ENCODE data around the gene CCL1.
A peak's percentile ranks its signal among the peaks of the same experiment; 100 is the strongest.

CCL1 gene

DNA sequence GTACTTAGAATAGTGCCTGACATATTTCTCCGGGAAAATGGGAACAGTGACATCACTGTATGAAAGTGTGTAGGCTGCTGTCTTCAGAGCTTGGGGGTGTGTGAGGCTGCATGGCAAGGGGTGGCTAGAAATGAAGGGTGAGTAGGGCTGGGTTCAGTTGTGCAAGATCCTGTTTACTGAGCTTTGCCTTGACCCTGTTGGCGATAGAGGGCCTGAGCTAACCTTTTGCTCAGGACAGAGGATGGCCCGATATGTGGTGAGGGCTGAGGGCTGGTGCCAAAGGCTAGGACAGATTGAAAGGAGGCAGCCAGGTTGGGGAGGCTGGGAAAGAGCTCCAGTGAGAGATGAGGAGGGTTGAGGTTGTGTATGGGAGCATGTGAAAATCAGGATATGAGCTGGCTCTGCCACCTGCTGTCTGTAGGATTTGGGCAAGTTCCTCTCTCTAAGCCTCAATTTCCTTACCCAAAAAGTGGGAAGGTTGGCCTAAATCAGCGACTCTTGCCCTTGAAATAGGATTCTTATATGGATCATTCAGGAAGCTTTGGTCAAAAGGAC, 6.0 kb upstream of the CCL1 start:
- no peaks in the 10 kb centered on the region for H3K27me3 ChIP-seq (ENCODE audit: insufficient read depth, low read length)
- WGBS (ENCODE audit: extremely low coverage, insufficient coverage, insufficient read length), result no CpG with 5 or more reads among the region's 4 CpGs
- no peak overlapping the region for H4K12ac ChIP-seq (ENCODE audit: low read depth, low read length)
- no peak overlapping the region for H2BK5ac ChIP-seq (ENCODE audit: low read depth, low read length, poor library complexity)
- H3K36me3 ChIP-seq (ENCODE audit: control insufficient read depth in 1 of 2, insufficient read depth in 2 of 2, low read length in 2 of 2), result no peaks in the 10 kb centered on the region
- no peaks in the 10 kb centered on the region for H3K9me3 ChIP-seq (ENCODE audit: insufficient read depth, low read depth, low read length)
- no peaks in the 10 kb centered on the region for H3K79me2 ChIP-seq (ENCODE audit: control insufficient read depth, insufficient read depth, low read length, poor library complexity)
- no peak overlapping the region for H3K27ac ChIP-seq (ENCODE audit: low read depth, low read length)
- no peak overlapping the region for H3K14ac ChIP-seq (ENCODE audit: low read length)
- no peak overlapping the region for H2AFZ ChIP-seq (ENCODE audit: insufficient read depth, low read length, poor library complexity)
- no peak for DNase-seq
- peaks cover 0 to 14% of the 10 kb centered on the region in 2 experiments for H3K4me1 ChIP-seq (ENCODE audit: control insufficient read depth in 1 of 2, insufficient read depth in 2 of 2, low read length in 2 of 2)
- H4K91ac ChIP-seq (ENCODE audit: low read depth, low read length), result no peak overlapping the region
- no peak overlapping the region for H2BK120ac ChIP-seq (ENCODE audit: insufficient read depth, low read length, poor library complexity)
- H3K4me2 ChIP-seq (ENCODE audit: low read length), result no peak overlapping the region
- H3K9ac ChIP-seq (ENCODE audit: low read length), result no peak overlapping the region
- no peak overlapping the region for H3K4ac ChIP-seq (ENCODE audit: low read depth, low read length)
- no peak overlapping the region for H2BK12ac ChIP-seq (ENCODE audit: low read length)
- no peak overlapping the region for H4K8ac ChIP-seq (ENCODE audit: low read depth, low read length)
- H3K79me1 ChIP-seq (ENCODE audit: low read length), result no peaks in the 10 kb centered on the region
- no peak overlapping the region for H3K4me3 ChIP-seq (ENCODE audit: low read depth, low read length)
- H3K18ac ChIP-seq (ENCODE audit: low read length), result no peak overlapping the region
- no peak overlapping the region for H2AK5ac ChIP-seq (ENCODE audit: low read length)
- no peak overlapping the region for H3K23ac ChIP-seq (ENCODE audit: low read length)

DNA sequence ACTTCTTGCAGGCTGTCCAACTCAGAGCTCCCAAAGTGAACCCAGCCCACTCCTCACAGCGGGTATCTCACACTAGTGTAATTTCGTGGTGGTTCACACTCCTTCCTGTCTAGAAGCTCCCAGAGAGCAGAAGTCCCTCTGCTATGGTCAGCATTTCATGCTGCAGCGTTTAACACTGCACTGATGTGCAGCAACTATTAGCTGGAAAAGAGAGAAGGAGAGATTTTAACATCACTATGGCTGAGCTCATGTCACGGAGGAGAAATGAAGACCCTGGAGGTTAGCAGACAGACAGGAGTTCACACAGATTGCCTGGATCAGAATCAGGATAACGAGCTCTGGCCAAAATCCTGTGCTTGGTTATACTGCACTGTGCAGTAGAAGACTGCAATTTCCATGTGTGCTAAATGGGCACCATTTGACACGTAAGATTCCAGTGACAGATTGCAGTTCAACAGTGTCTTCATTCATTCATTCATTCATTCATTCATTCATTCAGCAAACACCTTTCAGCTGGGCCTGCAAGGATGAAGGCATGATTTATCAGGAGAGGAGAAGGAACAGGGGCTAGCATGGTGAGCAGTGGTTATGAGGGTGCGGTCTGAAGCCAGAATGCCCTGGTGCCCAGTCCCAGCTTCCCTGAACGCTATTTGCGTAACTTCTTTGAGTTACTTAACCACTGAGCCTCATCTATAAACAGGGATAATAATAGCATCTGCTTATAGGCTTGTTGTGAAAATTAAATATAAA, 5.3 kb upstream of the CCL1 start:
- H2AK5ac ChIP-seq (ENCODE audit: low read length), result no peak overlapping the region

DNA sequence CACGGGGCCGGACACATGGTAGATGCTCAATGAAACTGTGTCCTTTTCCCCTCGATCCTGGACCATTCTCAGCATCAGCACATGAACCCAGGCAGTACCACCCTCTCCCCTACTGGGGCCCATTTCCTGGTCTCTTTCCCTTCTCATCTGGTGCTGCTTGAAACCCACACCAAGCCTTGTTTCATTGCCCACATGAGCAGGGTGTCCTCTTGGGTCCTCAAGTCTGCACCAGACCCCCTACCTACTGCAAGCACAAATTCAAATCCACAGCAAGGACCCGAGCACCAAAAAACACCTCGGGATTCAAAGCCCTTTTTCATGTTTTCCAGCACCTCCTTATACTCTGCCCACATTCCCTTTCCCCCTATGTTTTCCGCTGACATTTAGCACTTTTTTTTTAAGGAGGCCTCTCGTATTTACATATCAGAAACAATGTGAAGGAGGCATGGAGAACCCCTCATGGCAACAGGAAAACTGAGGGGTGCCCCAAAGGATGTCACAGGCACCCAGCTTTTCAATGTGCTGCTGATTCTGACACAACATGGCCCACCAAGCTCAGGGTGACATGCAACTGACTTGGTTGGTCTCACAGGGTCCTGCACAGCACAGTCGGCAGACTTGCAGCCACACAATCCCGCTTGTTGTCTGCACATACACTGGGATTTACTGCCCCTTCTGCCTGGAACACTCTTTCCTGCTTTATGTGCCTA, 4.6 kb upstream of the CCL1 start:
- Histone ChIP-seq H4K91ac (ENCODE audit: low read depth, low read length) (no peak overlapping the region), H3K79me2 (ENCODE audit: control insufficient read depth, insufficient read depth, low read length, poor library complexity) (no peaks in the 10 kb centered on the region), H2BK120ac (ENCODE audit: insufficient read depth, low read length, poor library complexity) (no peak overlapping the region), H3K36me3 (ENCODE audit: control insufficient read depth in 1 of 2, insufficient read depth in 2 of 2, low read length in 2 of 2) (no peaks in the 10 kb centered on the region), H2BK12ac (ENCODE audit: low read length) (no peak overlapping the region), H3K14ac (ENCODE audit: low read length) (no peak overlapping the region), H4K12ac (ENCODE audit: low read depth, low read length) (no peak overlapping the region), H3K9ac (ENCODE audit: low read length) (no peak overlapping the region), H3K27ac (ENCODE audit: low read depth, low read length) (no peak overlapping the region), H2AK5ac (ENCODE audit: low read length) (no peak overlapping the region), H3K9me3 (ENCODE audit: insufficient read depth, low read depth, low read length) (no peaks in the 10 kb centered on the region), H3K27me3 (ENCODE audit: insufficient read depth, low read length) (no peaks in the 10 kb centered on the region), H3K23ac (ENCODE audit: low read length) (no peak overlapping the region), H3K4me1 (ENCODE audit: control insufficient read depth in 1 of 2, insufficient read depth in 2 of 2, low read length in 2 of 2) (peaks cover 0 to 14% of the 10 kb centered on the region in 2 experiments), H3K18ac (ENCODE audit: low read length) (no peak overlapping the region), H3K4me2 (ENCODE audit: low read length) (no peak overlapping the region), H2BK5ac (ENCODE audit: low read depth, low read length, poor library complexity) (no peak overlapping the region), H3K4me3 (ENCODE audit: low read depth, low read length) (peak overlapping the region; percentile 6), H3K79me1 (ENCODE audit: low read length) (no peaks in the 10 kb centered on the region), H2AFZ (ENCODE audit: insufficient read depth, low read length, poor library complexity) (no peak overlapping the region), H3K4ac (ENCODE audit: low read depth, low read length) (no peak overlapping the region), H4K8ac (ENCODE audit: low read depth, low read length) (no peak overlapping the region)
- WGBS (ENCODE audit: extremely low coverage, insufficient coverage, insufficient read length), result no CpG with 5 or more reads among the region's 9 CpGs
- DNase-seq, result no peak

More for the DNA sequence above, 5.3 kb upstream of the CCL1 start:
- Histone ChIP-seq H3K36me3 (ENCODE audit: control insufficient read depth in 1 of 2, insufficient read depth in 2 of 2, low read length in 2 of 2) (no peaks in the 10 kb centered on the region), H3K14ac (ENCODE audit: low read length) (no peak overlapping the region), H4K91ac (ENCODE audit: low read depth, low read length) (no peak overlapping the region), H3K79me2 (ENCODE audit: control insufficient read depth, insufficient read depth, low read length, poor library complexity) (no peaks in the 10 kb centered on the region), H3K4me1 (ENCODE audit: control insufficient read depth in 1 of 2, insufficient read depth in 2 of 2, low read length in 2 of 2) (peaks cover 0 to 14% of the 10 kb centered on the region in 2 experiments), H3K79me1 (ENCODE audit: low read length) (no peaks in the 10 kb centered on the region), H4K12ac (ENCODE audit: low read depth, low read length) (no peak overlapping the region), H3K9ac (ENCODE audit: low read length) (no peak overlapping the region), H3K27ac (ENCODE audit: low read depth, low read length) (no peak overlapping the region), H2AFZ (ENCODE audit: insufficient read depth, low read length, poor library complexity) (no peak overlapping the region), H4K8ac (ENCODE audit: low read depth, low read length) (no peak overlapping the region), H3K4ac (ENCODE audit: low read depth, low read length) (no peak overlapping the region), H3K18ac (ENCODE audit: low read length) (no peak overlapping the region), H2BK12ac (ENCODE audit: low read length) (no peak overlapping the region), H3K27me3 (ENCODE audit: insufficient read depth, low read length) (no peaks in the 10 kb centered on the region), H3K23ac (ENCODE audit: low read length) (no peak overlapping the region), H3K9me3 (ENCODE audit: insufficient read depth, low read depth, low read length) (no peaks in the 10 kb centered on the region), H3K4me3 (ENCODE audit: low read depth, low read length) (no peak overlapping the region), H3K4me2 (ENCODE audit: low read length) (no peak overlapping the region), H2BK5ac (ENCODE audit: low read depth, low read length, poor library complexity) (no peak overlapping the region), H2BK120ac (ENCODE audit: insufficient read depth, low read length, poor library complexity) (no peak overlapping the region)
- WGBS (ENCODE audit: extremely low coverage, insufficient coverage, insufficient read length), result no CpG with 5 or more reads among the region's 9 CpGs
- no peak for DNase-seq

DNA sequence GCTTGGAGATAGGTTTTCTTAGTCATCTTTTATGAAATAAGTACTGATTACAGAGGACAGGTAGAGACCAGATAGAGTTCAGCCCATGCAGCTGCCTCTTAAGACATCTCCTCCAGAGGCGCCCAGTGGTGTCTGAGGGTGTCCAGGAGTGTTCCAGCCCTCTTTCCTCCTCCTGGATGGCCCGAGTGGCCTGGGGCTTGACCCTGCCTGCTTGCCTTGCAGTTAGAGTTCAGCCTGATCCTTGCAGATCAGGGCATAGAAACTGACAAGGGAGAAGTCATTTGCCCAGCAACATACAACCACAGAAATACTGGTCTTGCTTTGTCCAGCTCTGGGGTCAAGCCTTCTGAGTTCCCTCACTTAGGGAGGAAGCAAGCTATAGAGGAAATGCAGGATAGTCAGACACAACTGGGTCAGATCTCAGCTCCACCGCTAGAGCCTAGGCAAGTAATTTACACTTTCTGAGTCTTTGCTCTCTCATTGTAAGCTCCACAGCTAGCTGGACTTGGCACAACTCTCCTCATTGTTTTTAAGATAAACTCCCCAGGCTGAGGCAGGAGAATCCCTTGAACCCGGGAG, 3.6 kb upstream of the CCL1 start:
- Histone ChIP-seq H3K27ac (ENCODE audit: low read depth, low read length) (no peak overlapping the region), H3K79me1 (ENCODE audit: low read length) (no peaks in the 10 kb centered on the region), H3K27me3 (ENCODE audit: insufficient read depth, low read length) (no peaks in the 10 kb centered on the region), H3K4me3 (ENCODE audit: low read depth, low read length) (no peak overlapping the region), H2BK5ac (ENCODE audit: low read depth, low read length, poor library complexity) (no peak overlapping the region), H4K12ac (ENCODE audit: low read depth, low read length) (no peak overlapping the region), H3K18ac (ENCODE audit: low read length) (no peak overlapping the region), H3K36me3 (ENCODE audit: control insufficient read depth in 1 of 2, insufficient read depth in 2 of 2, low read length in 2 of 2) (no peaks in the 10 kb centered on the region), H2AFZ (ENCODE audit: insufficient read depth, low read length, poor library complexity) (no peak overlapping the region), H3K23ac (ENCODE audit: low read length) (no peak overlapping the region), H3K9ac (ENCODE audit: low read length) (no peak overlapping the region), H3K14ac (ENCODE audit: low read length) (no peak overlapping the region), H3K79me2 (ENCODE audit: control insufficient read depth, insufficient read depth, low read length, poor library complexity) (no peaks in the 10 kb centered on the region), H4K8ac (ENCODE audit: low read depth, low read length) (no peak overlapping the region), H3K9me3 (ENCODE audit: insufficient read depth, low read depth, low read length) (no peaks in the 10 kb centered on the region), H2BK12ac (ENCODE audit: low read length) (no peak overlapping the region), H2AK5ac (ENCODE audit: low read length) (no peak overlapping the region), H3K4me2 (ENCODE audit: low read length) (no peak overlapping the region), H3K4ac (ENCODE audit: low read depth, low read length) (no peak overlapping the region), H3K4me1 (ENCODE audit: control insufficient read depth in 1 of 2, insufficient read depth in 2 of 2, low read length in 2 of 2) (peaks cover 0 to 12% of the 10 kb centered on the region in 2 experiments), H4K91ac (ENCODE audit: low read depth, low read length) (no peak overlapping the region), H2BK120ac (ENCODE audit: insufficient read depth, low read length, poor library complexity) (no peak overlapping the region)
- DNase-seq, result no peak
- WGBS (ENCODE audit: extremely low coverage, insufficient coverage, insufficient read length), result no CpG with 5 or more reads among the region's 4 CpGs

Measured in trophoblast cell (in vitro differentiated cells and primary cell).